Keratinocyte (primary cell): ENCODE measurements around the gene TCIRG1. TPM values are rescaled to one million over a fixed set of nuclear protein-coding genes. Genes with fewer than 3 reads are reported as not detected.

Source experiments
- DNase-seq: peaks from one replicate; pipeline ENCODE4 v3.0.0-alpha.2; 2011; ENCODE audit warnings: low read depth, missing footprints, low spot score
- FAIRE-seq: peaks from 2 replicates; lab custom pipeline; 2011; peaks lifted over from hg19 to GRCh38; lab: Jason Lieb, UNC
- H2AFZ ChIP-seq: 2 replicates; pipeline ENCODE4 v1.6.0; 2012; ENCODE audit warnings: low read length, control low read depth, inconsistent platforms; ENCODE audit not compliant: control insufficient read depth
- H3K27ac ChIP-seq: 2 replicates; pipeline ENCODE4 v1.5.1; 2011; ENCODE audit warnings: low read length; ENCODE audit not compliant: control insufficient read depth, insufficient read depth
- H3K27me3 ChIP-seq: 3 replicates; pipeline ENCODE4 v1.6.0; 2011; ENCODE audit warnings: low read length; ENCODE audit not compliant: control insufficient read depth, insufficient read depth; ENCODE audit errors: extremely low read depth
- H3K36me3 ChIP-seq, 2 experiments: 2 replicates in 1 of 2; 3 replicates in 1 of 2; pipeline ENCODE4 v1.5.1; 2011; ENCODE audit warnings: low read length in 2 of 2, mild to moderate bottlenecking in 1 of 2; ENCODE audit not compliant: control insufficient read depth in 2 of 2, insufficient read depth in 2 of 2; ENCODE audit errors: extremely low read depth in 1 of 2
- H3K4me1 ChIP-seq: 3 replicates; pipeline ENCODE4 v1.5.1; 2011; ENCODE audit warnings: low read length; ENCODE audit not compliant: control insufficient read depth, insufficient read depth; ENCODE audit errors: extremely low read depth
- H3K4me2 ChIP-seq: 3 replicates; pipeline ENCODE4 v1.6.0; 2011; ENCODE audit warnings: low read depth, low read length; ENCODE audit not compliant: control insufficient read depth, insufficient read depth; ENCODE audit errors: extremely low read depth
- H3K4me3 ChIP-seq, 3 experiments: fragments of 200-600 bp in 1 of 3; sonication (generic) in 1 of 3; 2 replicates in 2 of 3; 3 replicates in 1 of 3; pipeline ENCODE4 v1.5.1; 2011 to 2016; ENCODE audit warnings: low read length in 3 of 3, mild to moderate bottlenecking in 3 of 3, control low read depth in 2 of 3, inconsistent platforms in 1 of 3, low read depth in 1 of 3, mixed read lengths in 1 of 3, mixed run types in 1 of 3, moderate library complexity in 1 of 3; ENCODE audit not compliant: control insufficient read depth in 2 of 3, insufficient read depth in 2 of 3; ENCODE audit errors: extremely low read depth in 1 of 3
- H3K79me2 ChIP-seq: 2 replicates; pipeline ENCODE4 v1.6.0; 2012; ENCODE audit warnings: low read length; ENCODE audit not compliant: control insufficient read depth, insufficient read depth
- H3K9ac ChIP-seq: 3 replicates; pipeline ENCODE4 v1.6.0; 2011; ENCODE audit warnings: low read length; ENCODE audit not compliant: control insufficient read depth, insufficient read depth; ENCODE audit errors: extremely low read depth
- H3K9me1 ChIP-seq: 3 replicates; pipeline ENCODE4 v1.6.0; 2011; ENCODE audit warnings: low read length; ENCODE audit not compliant: control insufficient read depth, insufficient read depth; ENCODE audit errors: extremely low read depth
- H3K9me3 ChIP-seq: 2 replicates; pipeline ENCODE4 v1.5.1; 2012; ENCODE audit warnings: low read depth, low read length; ENCODE audit not compliant: control insufficient read depth
- H4K20me1 ChIP-seq: 3 replicates; pipeline ENCODE4 v1.6.0; 2011; ENCODE audit warnings: low read length; ENCODE audit not compliant: control insufficient read depth, insufficient read depth; ENCODE audit errors: extremely low read depth
- EZH2 ChIP-seq: IDR thresholded peaks from one replicate; pipeline ENCODE4 v1.6.1; 2012; ENCODE audit warnings: inconsistent platforms, mild to moderate bottlenecking, low read length, moderate library complexity
- dilution Hi-C: fragments of 300-500 bp; cut with MboI; formaldehyde crosslinking; loops from one replicate; pipeline ENCODE4 v1.7.0; 2020; ENCODE audit warnings: low sequenced_read_pairs; ENCODE audit not compliant: extremely low pct_ligation_motif_present
- polyA plus RNA-seq, 5 experiments: library from polyadenylated mRNA; depleted of rRNA in 3 of 5; stranded (reverse) in 3 of 5; stranded (forward) in 1 of 5; unstranded in 1 of 5; fragments of >200 nt; gene quantifications; 1 replicate in 1 of 5; 2 replicates in 3 of 5; 3 replicates in 1 of 5; pipeline versions ENCODE4 v1.2.1 to v1.2.3, GENCODE V29; 2011 to 2012; ENCODE audit warnings: missing spikeins in 2 of 5, low read depth in 1 of 5, low replicate concordance in 1 of 5
- TF ChIP-seq, protein P1 (sequence below), 3 experiments: IDR thresholded peaks in 1 of 3; conservative IDR thresholded peaks in 1 of 3; optimal IDR thresholded peaks in 1 of 3; 2 replicates in 2 of 3; 3 replicates in 1 of 3; pipeline versions ENCODE3 to v1.5.1; 2011; ENCODE audit warnings: low read length in 3 of 3, mild to moderate bottlenecking in 3 of 3, moderate library complexity in 2 of 3, control low read depth in 1 of 3, inconsistent platforms in 1 of 3; ENCODE audit not compliant: insufficient read depth in 2 of 3; ENCODE audit errors: extremely low read depth in 1 of 3

The TCIRG1 gene
- polyA plus RNA-seq, 1 donor (not counting 4 experiments of a cell fraction or from before 2014, with no cell fraction given) = 12.7 TPM

DNA sequence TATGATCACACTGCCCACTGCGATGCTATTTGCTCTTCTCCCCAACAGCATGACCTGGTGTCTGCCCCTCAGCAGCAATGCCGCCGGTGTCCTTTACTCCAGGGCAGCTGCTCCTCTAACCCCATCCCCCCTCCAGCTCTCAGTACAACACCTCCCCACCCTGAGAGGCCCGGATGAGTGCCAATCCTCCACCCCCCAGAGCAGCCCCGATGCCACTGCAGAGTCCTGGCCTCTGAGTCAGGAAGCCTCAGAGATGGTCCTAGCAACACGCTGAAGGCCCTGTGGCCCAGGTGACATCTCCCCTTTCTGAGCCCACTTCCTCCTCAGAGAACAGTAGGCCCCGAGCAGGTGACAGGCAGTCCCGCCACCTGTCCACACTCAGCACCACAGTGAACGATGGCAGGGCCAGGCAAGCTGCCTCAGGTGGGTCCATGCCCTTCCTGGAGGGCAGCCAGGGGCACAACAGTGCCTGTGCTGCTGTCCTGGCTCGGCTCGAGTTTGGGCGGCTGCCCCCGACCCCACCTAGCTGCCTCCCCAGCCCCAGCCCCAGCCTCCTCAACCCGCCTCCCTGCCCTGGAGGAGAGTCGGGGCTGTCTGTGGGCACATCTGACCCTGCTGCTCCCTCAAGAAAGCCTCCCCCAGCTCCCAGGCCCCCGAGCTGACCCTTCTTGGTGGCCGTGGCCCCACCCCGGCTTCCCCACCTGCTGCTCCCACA, 12.3 kb upstream of the TCIRG1 start:
- dilution Hi-C loops = no loop called here
- FAIRE-seq = no peak

DNA sequence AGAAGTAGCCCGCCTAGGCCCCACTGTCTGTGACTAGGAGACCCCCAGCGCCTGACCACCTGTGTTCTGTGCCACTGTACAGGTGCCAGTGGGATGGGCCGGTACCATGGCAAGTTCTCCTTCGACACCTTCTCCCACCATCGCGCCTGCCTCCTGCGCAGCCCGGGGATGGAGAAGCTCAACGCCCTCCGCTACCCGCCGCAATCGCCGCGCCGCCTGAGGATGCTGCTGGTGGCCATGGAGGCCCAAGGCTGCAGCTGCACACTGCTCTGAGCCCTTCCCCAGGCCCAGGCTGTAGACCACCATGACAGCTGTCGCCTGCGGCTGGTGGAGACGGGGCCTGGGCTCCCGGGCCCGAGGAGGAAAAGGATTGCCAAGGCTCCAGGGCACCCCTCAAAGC, 11.2 kb upstream of the TCIRG1 start:
- Histone ChIP-seq H3K79me2 (peaks cover 21% of the 10 kb centered on the region), H3K27ac (no peak overlapping the region), H2AFZ (no peak overlapping the region), H3K9me1 (no peaks in the 10 kb centered on the region), H4K20me1 (no peaks in the 10 kb centered on the region), H3K4me3 (no peak overlapping the region), H3K4me2 (no peak overlapping the region), H3K36me3 (peaks cover 0 to 5% of the 10 kb centered on the region in 2 experiments), H3K4me1 (peaks cover 24% of the 10 kb centered on the region), H3K9ac (no peak overlapping the region), H3K27me3 (no peaks in the 10 kb centered on the region), H3K9me3 (no peaks in the 10 kb centered on the region)
- no peak for TF ChIP-seq EZH2
- TF ChIP-seq, protein P1, sequence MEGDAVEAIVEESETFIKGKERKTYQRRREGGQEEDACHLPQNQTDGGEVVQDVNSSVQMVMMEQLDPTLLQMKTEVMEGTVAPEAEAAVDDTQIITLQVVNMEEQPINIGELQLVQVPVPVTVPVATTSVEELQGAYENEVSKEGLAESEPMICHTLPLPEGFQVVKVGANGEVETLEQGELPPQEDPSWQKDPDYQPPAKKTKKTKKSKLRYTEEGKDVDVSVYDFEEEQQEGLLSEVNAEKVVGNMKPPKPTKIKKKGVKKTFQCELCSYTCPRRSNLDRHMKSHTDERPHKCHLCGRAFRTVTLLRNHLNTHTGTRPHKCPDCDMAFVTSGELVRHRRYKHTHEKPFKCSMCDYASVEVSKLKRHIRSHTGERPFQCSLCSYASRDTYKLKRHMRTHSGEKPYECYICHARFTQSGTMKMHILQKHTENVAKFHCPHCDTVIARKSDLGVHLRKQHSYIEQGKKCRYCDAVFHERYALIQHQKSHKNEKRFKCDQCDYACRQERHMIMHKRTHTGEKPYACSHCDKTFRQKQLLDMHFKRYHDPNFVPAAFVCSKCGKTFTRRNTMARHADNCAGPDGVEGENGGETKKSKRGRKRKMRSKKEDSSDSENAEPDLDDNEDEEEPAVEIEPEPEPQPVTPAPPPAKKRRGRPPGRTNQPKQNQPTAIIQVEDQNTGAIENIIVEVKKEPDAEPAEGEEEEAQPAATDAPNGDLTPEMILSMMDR (optimal IDR thresholded peaks at IDR 0.05 in 1 of 3, IDR thresholded peaks at IDR 0.05 in 1 of 3, conservative IDR thresholded peaks at IDR 0.05 in 1 of 3; ENCODE audit: extremely low read depth in 1 of 3, insufficient read depth in 2 of 3, low read length in 3 of 3) = no peak
- dilution Hi-C loops = no loop called here
- FAIRE-seq (no peak), DNase-seq (no peak)

More for the DNA sequence above, 12.3 kb upstream of the TCIRG1 start:
- Histone ChIP-seq H3K4me3 (no peak overlapping the region), H3K4me2 (no peak overlapping the region), H3K9ac (no peak overlapping the region), H3K27me3 (no peaks in the 10 kb centered on the region), H3K27ac (no peak overlapping the region), H4K20me1 (no peaks in the 10 kb centered on the region), H2AFZ (no peak overlapping the region), H3K9me3 (no peaks in the 10 kb centered on the region), H3K36me3 (no peaks in the 10 kb centered on the region), H3K79me2 (peaks cover 10% of the 10 kb centered on the region), H3K4me1 (peaks cover 19% of the 10 kb centered on the region), H3K9me1 (no peaks in the 10 kb centered on the region)
- no peak for DNase-seq
- no peak for TF ChIP-seq EZH2
- TF ChIP-seq, protein P1 (optimal IDR thresholded peaks at IDR 0.05 in 1 of 3, IDR thresholded peaks at IDR 0.05 in 1 of 3, conservative IDR thresholded peaks at IDR 0.05 in 1 of 3; ENCODE audit: extremely low read depth in 1 of 3, insufficient read depth in 2 of 3, low read length in 3 of 3) = no peak
